GM21447 (cell line): ENCODE results near the gene SERTM2.

Experiments used
- ATAC-seq: cut with Tn5 transposase; IDR thresholded peaks from one replicate; pipeline ENCODE4 v1.9.1; 2021; ENCODE audit not compliant: unreplicated experiment

SERTM2 gene

GRCh38 chrX:111555406-111555958 lies 44.0 kb downstream of the SERTM2 start:
- no peak for ATAC-seq

- no peak for ATAC-seq
Measured at GRCh38 chrX:111560801-111561200, 49.4 kb downstream of the SERTM2 start.

GRCh38 chrX:111561851-111562250 lies 50.4 kb downstream of the SERTM2 start:
- no peak for ATAC-seq

- no peak for ATAC-seq
Measured at GRCh38 chrX:111567542-111568255, 56.3 kb downstream of the SERTM2 start.

- ATAC-seq = no peak
Measured at GRCh38 chrX:111568354-111568753, 56.9 kb downstream of the SERTM2 start.

GRCh38 chrX:111568817-111569216 lies 57.4 kb downstream of the SERTM2 start:
- ATAC-seq = no peak
